ENCODE measurements around the gene GNG4. TPM values are rescaled to one million over a fixed set of nuclear protein-coding genes. Genes with fewer than 3 reads are reported as not detected.

GNG4 gene
- total and polyA plus RNA-seq, 12 donors, result 0.22 to 25.8 (median 3.8) TPM; not detected in 2

GRCh38 chr1:235556807-235557206 is 92.8 kb downstream of the GNG4 start:
- no peaks in the 10 kb centered on the region for H3K36me3 ChIP-seq (replicated peaks in 1 of 2)
- 93 to 97% (median 95%) methylated on average over 10 to 11 of the region's 11 CpGs for WGBS, 4 donors
- TF ChIP-seq CTCF (IDR thresholded peaks at IDR 0.05) (no peak), POLR2A (IDR thresholded peaks at IDR 0.05) (no peak)
- H3K4me1 ChIP-seq (replicated peaks in 1 of 2), result peaks cover 0 to 15% of the 10 kb centered on the region in 2 donors
- H3K27me3 ChIP-seq, result no peaks in the 10 kb centered on the region
- H3K9me3 ChIP-seq (replicated peaks in 1 of 3), result no peaks in the 10 kb centered on the region
- intact Hi-C loops (cut with DNase I), result no loop called here
- H3K4me3 ChIP-seq, result no peak overlapping the region
- no peak overlapping the region for H3K27ac ChIP-seq
- DNase-seq, result no peak

GRCh38 chr1:235553112-235553551 is 96.5 kb downstream of the GNG4 start:
- H3K27me3 ChIP-seq, result no peaks in the 10 kb centered on the region
- no peak overlapping the region for H3K4me3 ChIP-seq
- peak overlapping the region in 4 of 5 donors; percentile 15 to 78 (median 35) for H3K27ac ChIP-seq
- H3K4me1 ChIP-seq (replicated peaks in 1 of 2), result peaks cover 0 to 15% of the 10 kb centered on the region in 2 donors
- intact Hi-C loops (cut with DNase I), result no loop called here
- 37 to 48% (median 42%) methylated on average over 4 to 5 of the region's 5 CpGs for WGBS, 4 donors
- H3K9me3 ChIP-seq (replicated peaks in 1 of 3), result no peaks in the 10 kb centered on the region
- peak in 3 of 6 experiments; percentile 15 to 24 (median 24) for TF ChIP-seq CTCF (IDR thresholded peaks at IDR 0.05)
- peak in 1 of 2 donors; percentile 12 for TF ChIP-seq POLR2A (IDR thresholded peaks at IDR 0.05)
- peak; percentile 64 to 91 (median 88) for DNase-seq
- no peaks in the 10 kb centered on the region for H3K36me3 ChIP-seq (replicated peaks in 1 of 2)

GRCh38 chr1:235552146-235552716 is 97.4 kb downstream of the GNG4 start:
- intact Hi-C loops (cut with DNase I), result no loop called here

More at GRCh38 chr1:235552146-235552716, 97.4 kb downstream of the GNG4 start:
- no peak overlapping the region for H3K4me3 ChIP-seq
- peaks cover 0 to 15% of the 10 kb centered on the region in 2 donors for H3K4me1 ChIP-seq (replicated peaks in 1 of 2)
- DNase-seq, result peak in 6 of 7 donors; percentile 22 to 69 (median 39)
- H3K27ac ChIP-seq, result peak overlapping the region in 2 of 5 donors; percentile 15 to 78
- no peaks in the 10 kb centered on the region for H3K9me3 ChIP-seq (replicated peaks in 1 of 3)
- TF ChIP-seq POLR2A (IDR thresholded peaks at IDR 0.05), result no peak
- TF ChIP-seq CTCF (IDR thresholded peaks at IDR 0.05), result no peak
- 73 to 84% (median 79%) methylated on average over 10 of the region's 10 CpGs for WGBS, 4 donors
- H3K36me3 ChIP-seq (replicated peaks in 1 of 2), result no peaks in the 10 kb centered on the region
- H3K27me3 ChIP-seq, result no peaks in the 10 kb centered on the region

Data from adrenal gland (tissue), 12 donors.